NCI-H1417 (cell line): ENCODE data around the gene DPP6.

Source experiments
- DNase-seq, 3 experiments: peaks; one replicate each; lab custom pipeline; 2025; lab: John Stamatoyannopoulos, UW

The DPP6 gene

GRCh38 chr7:154598396-154598795 is 546.2 kb downstream of the DPP6 start:
- DNase-seq, result no peak

GRCh38 chr7:154598864-154599263 is 546.7 kb downstream of the DPP6 start:
- DNase-seq, result no peak

DNA sequence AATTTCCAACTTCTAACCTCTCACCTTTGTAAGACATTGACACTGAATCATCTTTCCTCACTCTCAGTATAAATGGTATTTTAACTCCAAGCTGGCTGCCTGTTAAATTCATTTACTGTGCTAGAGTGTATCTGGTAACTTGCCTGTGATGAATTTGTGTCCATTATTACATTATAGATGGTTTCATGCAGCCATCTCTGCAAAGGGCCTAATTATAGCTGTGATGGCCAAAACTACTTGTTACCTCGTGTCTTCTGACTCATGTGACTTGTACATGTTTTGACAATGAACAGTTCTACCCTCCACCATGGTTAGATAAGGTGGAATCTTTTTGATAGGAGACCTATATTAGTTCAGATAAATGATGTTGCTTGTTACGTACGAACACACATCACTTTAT is 558.7 kb downstream of the DPP6 start:
- DNase-seq, result no peak

GRCh38 chr7:154613811-154614210 is 561.6 kb downstream of the DPP6 start:
- no peak for DNase-seq

DNA sequence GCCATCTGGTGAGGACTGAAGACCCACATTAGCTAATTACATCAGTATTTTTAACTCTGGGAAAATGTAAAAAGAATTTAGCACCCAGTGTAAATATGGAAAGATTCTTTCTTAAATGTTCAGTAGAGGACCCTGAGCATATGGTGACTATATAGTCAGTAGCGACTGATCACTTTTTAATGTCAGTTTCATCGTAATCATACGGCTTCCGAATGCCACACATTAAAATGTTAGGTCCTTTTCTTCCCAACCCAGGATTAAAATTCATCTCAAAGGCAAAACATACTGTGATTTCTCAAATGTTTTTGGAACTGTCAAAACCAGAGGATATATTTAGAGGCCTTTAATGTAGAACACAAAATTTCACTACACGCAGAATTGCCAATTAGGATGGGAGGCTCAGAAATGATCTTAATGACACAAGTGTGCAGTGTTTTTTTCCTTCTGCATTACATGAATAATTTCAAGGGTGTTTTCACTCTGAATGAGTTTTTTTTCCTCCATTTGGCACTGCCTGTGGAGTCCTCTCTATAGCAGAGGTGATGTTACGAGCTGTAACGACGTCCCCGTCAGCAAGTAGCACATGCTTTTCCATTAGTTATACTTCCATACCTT is 568.0 kb downstream of the DPP6 start:
- DNase-seq, result no peak

GRCh38 chr7:154623399-154623798 is 571.2 kb downstream of the DPP6 start:
- no peak for DNase-seq

- DNase-seq, result no peak
Measured at GRCh38 chr7:154627646-154628290, 575.6 kb downstream of the DPP6 start.

DNA sequence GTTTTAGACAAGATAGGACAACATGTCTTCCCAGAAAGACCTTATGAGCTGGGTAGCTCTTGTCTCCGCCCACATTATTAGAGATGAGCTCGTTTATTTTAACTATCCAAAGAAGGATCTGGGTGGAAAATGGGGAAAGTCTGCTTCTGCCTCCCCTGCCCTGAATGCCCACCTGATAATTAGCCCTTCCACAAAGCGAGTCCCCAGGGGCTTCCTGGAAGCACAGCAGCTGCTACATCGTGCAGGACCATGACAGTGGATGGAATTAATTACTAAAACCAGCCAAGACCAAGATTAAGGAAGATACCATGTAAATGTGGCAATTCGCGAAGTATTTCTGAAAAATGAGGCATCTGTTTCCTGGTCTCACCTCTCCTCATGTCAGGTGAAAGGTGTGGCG is 576.4 kb downstream of the DPP6 start:
- DNase-seq, result no peak

- DNase-seq, result no peak
Measured at GRCh38 chr7:154631162-154631561, 579.0 kb downstream of the DPP6 start.

GRCh38 chr7:154633641-154634040 is 581.4 kb downstream of the DPP6 start:
- no peak for DNase-seq

DNA sequence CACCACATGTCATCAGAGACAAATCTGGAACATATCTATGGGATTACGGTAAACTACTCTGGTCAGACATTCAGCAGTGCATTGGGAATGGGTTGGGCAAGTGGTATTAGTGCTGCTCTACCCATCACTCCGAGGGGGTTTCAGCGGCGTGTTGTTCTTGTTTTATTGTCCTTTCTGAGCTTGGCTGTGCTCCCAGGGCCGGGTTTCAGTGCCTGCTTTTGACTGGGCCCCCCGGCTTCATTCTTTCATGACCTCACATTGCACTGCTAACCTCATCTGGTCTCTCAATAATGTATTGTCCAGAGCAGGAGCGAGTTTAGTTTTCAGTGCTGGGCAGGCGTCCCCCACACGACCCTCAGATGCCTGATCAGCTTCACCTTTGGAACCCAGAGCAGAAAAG is 586.1 kb downstream of the DPP6 start:
- no peak for DNase-seq

DNA sequence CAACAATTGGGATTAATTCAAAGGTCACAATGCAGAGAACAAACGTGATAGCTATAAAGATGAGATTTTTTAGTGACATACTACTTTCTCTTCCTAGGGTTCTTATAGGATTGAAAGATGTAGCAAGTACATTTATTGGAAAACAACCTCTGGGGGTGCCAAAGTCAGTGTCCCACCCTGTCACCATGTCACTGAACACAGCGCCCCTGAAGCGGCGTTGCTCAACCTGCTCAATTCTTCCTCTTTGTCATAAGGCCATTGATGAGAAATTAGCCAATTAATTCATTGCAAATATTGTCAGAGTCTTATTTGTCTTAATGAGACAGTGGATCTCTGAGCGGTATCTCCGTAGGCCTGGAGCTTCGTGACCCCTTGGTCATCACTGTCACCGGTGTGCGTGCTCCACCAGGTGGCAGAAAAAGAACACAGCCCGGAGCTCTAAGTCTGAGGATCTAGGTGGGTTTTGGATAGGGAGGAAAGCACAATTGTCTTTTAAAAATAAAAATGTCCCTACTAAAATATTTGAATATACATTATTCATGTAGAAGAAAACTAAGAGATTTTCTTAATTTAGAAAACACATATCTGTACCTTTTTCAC is 588.2 kb downstream of the DPP6 start:
- peak in 1 of 3 experiments; percentile 39 for DNase-seq

GRCh38 chr7:154640917-154641316 is 588.7 kb downstream of the DPP6 start:
- no peak for DNase-seq

- no peak for DNase-seq
Measured at GRCh38 chr7:154644366-154644765, 592.2 kb downstream of the DPP6 start.

DNA sequence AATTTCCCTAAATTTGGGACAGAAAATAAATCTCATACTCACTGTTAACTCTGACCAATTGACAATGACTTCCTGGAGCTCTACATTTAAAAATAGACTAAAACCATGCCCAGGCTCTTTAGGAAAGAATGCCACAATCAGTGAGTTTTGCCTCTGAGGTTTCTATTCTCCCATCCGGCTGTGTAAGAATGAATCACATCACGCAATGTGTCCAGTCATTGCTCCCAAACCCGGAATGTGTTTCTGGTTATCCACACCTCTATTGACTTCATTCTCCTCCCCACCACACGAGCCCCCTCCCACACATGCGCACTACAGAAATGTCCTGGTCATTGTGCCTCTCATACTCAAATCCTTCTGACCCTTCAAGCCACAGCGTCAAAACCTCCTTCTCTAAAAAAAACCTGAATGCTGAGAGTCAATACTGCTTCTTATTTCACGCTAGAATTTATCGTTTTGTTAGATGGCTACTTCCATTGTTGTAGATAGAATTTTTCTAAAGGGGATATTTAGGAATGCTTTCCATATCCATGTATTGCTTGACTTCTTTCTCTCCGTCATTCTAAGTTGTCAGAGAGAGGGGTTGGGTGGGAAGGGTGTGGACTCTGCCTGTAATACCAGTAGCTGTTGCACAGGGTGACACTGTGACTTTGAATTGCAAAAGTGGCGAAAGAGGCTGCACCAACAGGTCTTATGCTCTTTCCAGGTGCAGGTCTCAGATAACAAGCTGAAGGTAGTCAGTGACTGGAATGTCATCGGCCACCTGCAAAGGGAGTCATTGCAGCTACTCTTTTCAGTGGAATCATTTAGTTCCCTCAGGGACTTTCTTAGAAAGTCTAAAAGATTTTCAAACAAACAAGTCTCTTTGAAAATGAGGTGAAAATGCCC is 594.2 kb downstream of the DPP6 start:
- no peak for DNase-seq

DNA sequence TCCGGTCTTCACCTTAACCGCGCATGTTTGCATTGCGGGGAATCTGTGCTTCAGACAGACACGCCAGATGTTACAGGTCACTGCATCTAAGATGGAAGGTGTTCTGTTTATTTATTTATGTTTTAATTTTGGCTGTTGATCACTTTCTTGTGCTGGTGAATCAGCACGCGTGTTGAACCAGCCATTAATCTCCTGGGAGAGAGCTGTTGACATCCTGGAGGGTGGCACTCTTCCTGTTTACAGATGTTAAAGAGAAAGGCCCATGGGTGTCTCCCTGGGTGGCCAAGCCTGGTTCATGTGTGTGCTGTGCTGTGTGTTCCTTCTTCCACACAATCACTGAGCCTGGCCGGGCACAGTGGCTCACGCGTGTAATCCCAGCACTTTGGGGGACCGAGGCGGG is 595.4 kb downstream of the DPP6 start:
- no peak for DNase-seq

- no peak for DNase-seq
Measured at GRCh38 chr7:154649015-154649414, 596.8 kb downstream of the DPP6 start.

GRCh38 chr7:154649434-154649833 is 597.2 kb downstream of the DPP6 start:
- no peak for DNase-seq

DNA sequence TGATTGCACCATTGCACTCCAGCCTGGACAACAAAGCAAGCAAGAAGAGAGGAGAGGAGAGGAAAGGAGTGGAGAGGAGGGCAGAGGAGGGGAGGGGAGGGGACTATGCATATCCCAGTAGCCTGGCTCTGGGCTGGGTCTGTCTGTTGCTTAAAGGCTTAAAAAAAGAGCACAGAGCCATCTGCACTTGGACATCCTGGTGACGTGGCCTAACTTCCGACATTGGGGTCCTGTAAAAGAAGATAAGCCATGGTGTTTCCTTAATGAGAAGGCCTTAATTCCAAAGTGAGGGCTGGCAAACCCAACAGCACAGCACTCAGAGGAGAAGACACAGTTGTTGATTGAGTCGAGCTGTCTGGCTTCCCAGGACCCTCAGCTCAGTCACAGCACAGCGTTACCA is 598.1 kb downstream of the DPP6 start:
- no peak for DNase-seq

GRCh38 chr7:154651501-154651900 is 599.3 kb downstream of the DPP6 start:
- no peak for DNase-seq

- no peak for DNase-seq
Measured at GRCh38 chr7:154652564-154652963, 600.4 kb downstream of the DPP6 start.

GRCh38 chr7:154653281-154653680 is 601.1 kb downstream of the DPP6 start:
- no peak for DNase-seq

DNA sequence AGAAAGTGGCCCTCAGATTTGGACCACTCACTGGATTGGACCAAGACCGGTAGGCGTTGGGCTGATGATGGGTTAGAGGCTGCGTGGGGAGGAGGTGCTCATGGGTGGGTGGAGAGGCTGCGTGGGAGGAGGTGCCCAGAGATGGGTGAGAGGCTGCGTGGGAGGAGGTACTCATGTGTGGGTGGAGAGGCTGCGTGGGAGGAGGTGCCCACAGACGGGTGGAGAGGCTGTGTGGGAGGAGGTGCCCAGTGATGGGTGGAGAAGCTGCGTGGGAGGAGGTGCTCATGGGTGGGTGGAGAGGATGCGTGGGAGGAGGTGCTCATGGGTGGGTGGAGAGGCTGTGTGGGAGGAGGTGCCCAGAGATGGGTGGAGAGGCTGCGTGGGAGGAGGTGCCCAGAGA is 604.4 kb downstream of the DPP6 start:
- DNase-seq, result no peak
